SK-N-SH (cell line): ENCODE measurements around the gene COL4A3. TPM values are rescaled to one million over a fixed set of nuclear protein-coding genes. Genes with fewer than 3 reads are reported as not detected.

Source experiments
- CTCF ChIA-PET: fragments of 300-600, 350-600 bp; formaldehyde crosslinking; extraction: SDS; loops from one replicate; lab custom pipeline; 2021; lab: Yijun Ruan, JAX
- POLR2A ChIA-PET: fragments of 350-600 bp; sonication (Branson Sonifier 250); formaldehyde crosslinking; extraction: SDS; loops from one replicate; lab custom pipeline; 2020; ENCODE audit warnings: antibody characterized with exemption, inconsistent platforms; lab: Yijun Ruan, JAX
- DNase-seq: peaks from one replicate; pipeline ENCODE4 v3.0.0; 2012
- H2AFZ ChIP-seq: fragments of 200-600 bp; sonication (generic); 2 replicates; pipeline ENCODE4 v1.8.1; 2016; ENCODE audit warnings: antibody characterized with exemption, mild to moderate bottlenecking, low read depth
- H3F3A ChIP-seq: fragments of 200-600 bp; sonication (generic); replicated peaks from 2 replicates; pipeline ENCODE3; 2016; ENCODE audit warnings: antibody characterized with exemption, mild to moderate bottlenecking; ENCODE audit not compliant: insufficient read depth
- H3K27ac ChIP-seq, 2 experiments: fragments of 200-500 bp in 1 of 2; fragments of 200-600 bp in 1 of 2; sonication (Bioruptor generic) in 1 of 2; sonication (generic), shearing (Covaris generic) in 1 of 2; 2 replicates each; pipeline versions ENCODE4 v1.5.1 to v1.6.1; 2014 to 2016; ENCODE audit warnings: low read depth in 2 of 2, inconsistent platforms in 1 of 2, low read length in 1 of 2, mild to moderate bottlenecking in 1 of 2, mixed read lengths in 1 of 2
- H3K27me3 ChIP-seq: fragments of 200-600 bp; sonication (generic), shearing (Covaris generic); 2 replicates; pipeline ENCODE4 v1.6.1; 2016; ENCODE audit warnings: mixed run types; ENCODE audit not compliant: insufficient read depth
- H3K36me3 ChIP-seq, 2 experiments: fragments of 200-500 bp in 1 of 2; fragments of 200-600 bp in 1 of 2; sonication (Bioruptor generic) in 1 of 2; sonication (generic) in 1 of 2; replicated peaks in 1 of 2; 2 replicates each; pipeline versions ENCODE3 to v1.5.1; 2014 to 2016; ENCODE audit warnings: low read length in 1 of 2, mild to moderate bottlenecking in 1 of 2; ENCODE audit not compliant: insufficient read depth in 2 of 2, control insufficient read depth in 1 of 2
- H3K4me1 ChIP-seq, 2 experiments: fragments of 200-500 bp in 1 of 2; fragments of 200-600 bp in 1 of 2; sonication (Bioruptor generic) in 1 of 2; sonication (generic), shearing (Covaris generic) in 1 of 2; 2 replicates each; pipeline versions ENCODE4 v1.5.1 to v1.6.1; 2014 to 2016; ENCODE audit warnings: low read depth in 1 of 2, low read length in 1 of 2, mixed run types in 1 of 2; ENCODE audit not compliant: insufficient read depth in 2 of 2, control insufficient read depth in 1 of 2
- H3K4me2 ChIP-seq: fragments of 200-600 bp; sonication (generic), shearing (Covaris generic); 2 replicates; pipeline ENCODE4 v1.6.1; 2017; ENCODE audit warnings: mixed run types
- H3K4me3 ChIP-seq, 2 experiments: fragments of 200-500 bp in 1 of 2; fragments of 200-600 bp in 1 of 2; sonication (Bioruptor generic) in 1 of 2; sonication (generic), shearing (Covaris generic) in 1 of 2; 2 replicates each; pipeline versions ENCODE4 v1.5.1 to v1.8.1; 2014 to 2016; ENCODE audit warnings: low read depth in 2 of 2, inconsistent platforms in 1 of 2, low read length in 1 of 2, mild to moderate bottlenecking in 1 of 2, mixed read lengths in 1 of 2, moderate library complexity in 1 of 2
- H3K79me2 ChIP-seq: fragments of 200-600 bp; sonication (generic); 2 replicates; pipeline ENCODE4 v1.8.1; 2017; ENCODE audit warnings: mild to moderate bottlenecking; ENCODE audit not compliant: insufficient read depth
- H3K9ac ChIP-seq: fragments of 200-600 bp; sonication (generic); 2 replicates; pipeline ENCODE4 v1.6.1; 2017; ENCODE audit warnings: mixed run types
- H3K9me2 ChIP-seq: fragments of 200-600 bp; sonication (generic); 2 replicates; pipeline ENCODE4 v1.6.1; 2017; ENCODE audit warnings: mixed run types
- H3K9me3 ChIP-seq: fragments of 200-600 bp; sonication (generic); 2 replicates; pipeline ENCODE4 v1.6.1; 2017; ENCODE audit warnings: mixed run types, mild to moderate bottlenecking, moderate library complexity
- H4K20me1 ChIP-seq: fragments of 200-600 bp; sonication (generic); 2 replicates; pipeline ENCODE4 v1.6.1; 2017; ENCODE audit warnings: mild to moderate bottlenecking, mixed run types; ENCODE audit not compliant: insufficient read depth
- CHD2 ChIP-seq: fragments of 150-350 bp; IDR thresholded peaks from 2 replicates; pipeline ENCODE4 v1.6.1; 2018; ENCODE audit warnings: low read length; ENCODE audit not compliant: partially characterized antibody
- ELF1 ChIP-seq: IDR thresholded peaks from 2 replicates; pipeline ENCODE4 v1.4.0; 2012
- EZH2phosphoT487 ChIP-seq: fragments of 200-600 bp; sonication (generic); IDR thresholded peaks from 2 replicates; pipeline ENCODE4 v1.6.1; 2017; ENCODE audit warnings: low read depth, mixed run types, mild to moderate bottlenecking, antibody characterized with exemption, moderate library complexity, borderline replicate concordance
- FOSL2 ChIP-seq: IDR thresholded peaks from 2 replicates; pipeline ENCODE4 v1.4.0; 2012; ENCODE audit warnings: low read depth, mild to moderate bottlenecking, moderate library complexity, borderline replicate concordance
- FOXM1 ChIP-seq: IDR thresholded peaks from 2 replicates; pipeline ENCODE4 v1.4.0; 2012; ENCODE audit warnings: low read depth, mild to moderate bottlenecking
- GATA2 ChIP-seq: sonication (generic); formaldehyde crosslinking; IDR thresholded peaks from 2 replicates; pipeline ENCODE4 v1.5.0; 2020; ENCODE audit warnings: mild to moderate bottlenecking, missing genetic modification reagents
- MEF2A ChIP-seq: IDR thresholded peaks from 2 replicates; pipeline ENCODE4 v1.4.0; 2012; ENCODE audit warnings: low read depth, borderline replicate concordance
- MXI1 ChIP-seq: IDR thresholded peaks from 2 replicates; pipeline ENCODE4 v1.6.1; 2012; ENCODE audit warnings: mild to moderate bottlenecking, low read depth, low read length, improper control_type of control experiment
- NFIC ChIP-seq: IDR thresholded peaks from 2 replicates; pipeline ENCODE4 v1.4.0; 2012; ENCODE audit warnings: borderline replicate concordance
- PBX3 ChIP-seq: IDR thresholded peaks from 2 replicates; pipeline ENCODE4; 2012
- RAD21 ChIP-seq: IDR thresholded peaks from 2 replicates; pipeline ENCODE4 v1.6.1; 2012; ENCODE audit warnings: mild to moderate bottlenecking, low read length
- REST ChIP-seq: IDR thresholded peaks from 2 replicates; pipeline ENCODE4 v1.6.1; 2012; ENCODE audit warnings: mild to moderate bottlenecking, low read depth, low read length, moderate library complexity
- RFX5 ChIP-seq: IDR thresholded peaks from 2 replicates; pipeline ENCODE4 v1.6.1; 2012; ENCODE audit warnings: mild to moderate bottlenecking, improper control_type of control experiment, low read length
- SIN3A ChIP-seq: IDR thresholded peaks from 2 replicates; pipeline ENCODE4 v1.6.1; 2012; ENCODE audit warnings: low read depth, mild to moderate bottlenecking, low read length, moderate library complexity, borderline replicate concordance
- TAF1 ChIP-seq: IDR thresholded peaks from 2 replicates; pipeline ENCODE4 v1.6.1; 2012; ENCODE audit warnings: low read depth, mild to moderate bottlenecking, low read length, moderate library complexity, borderline replicate concordance
- WGBS: methylation state at CpG from one replicate; pipeline ENCODE4 v1.1.6; 2017; ENCODE audit warnings: low lambda C conversion rate; 5-methylcytosine and 5-hydroxymethylcytosine counted together
- polyA plus RNA-seq, 3 experiments: library from polyadenylated mRNA; depleted of rRNA; stranded (reverse); fragments of >200 nt; gene quantifications; 2 replicates each; pipeline ENCODE4 v1.2.3, GENCODE V29; 2012
- TF ChIP-seq, protein P1 (sequence below): IDR thresholded peaks from 2 replicates; pipeline ENCODE4 v1.4.0; 2012; ENCODE audit warnings: low read depth, borderline replicate concordance

COL4A3 gene
- polyA plus RNA-seq, 1 of the 3 experiments (the other 2 are of a cell fraction), result not detected

GRCh38 chr2:227248876-227249275, 84.5 kb downstream of the COL4A3 start:
- POLR2A ChIA-PET, result no interaction called here
- no peak overlapping the region for H2AFZ ChIP-seq

GRCh38 chr2:227252831-227253230, 88.4 kb downstream of the COL4A3 start:
- H2AFZ ChIP-seq, result no peak overlapping the region
- H3K9me2 ChIP-seq, result no peaks in the 10 kb centered on the region
- H3K4me2 ChIP-seq, result no peak overlapping the region
- H4K20me1 ChIP-seq, result no peaks in the 10 kb centered on the region
- H3K27ac ChIP-seq, result no peak overlapping the region
- H3K4me1 ChIP-seq, result no peaks in the 10 kb centered on the region
- WGBS, result 46% methylated on average over 2 of the region's 2 CpGs
- ChIA-PET POLR2A (no interaction called here), CTCF (interaction anchor here (1.1 to 4.1 kb wide), 2 partner anchors 9 to 15 kb away, joined by 4 to 37 read pairs; no protein-coding TSS in a partner anchor)
- no peaks in the 10 kb centered on the region for H3K79me2 ChIP-seq
- no peaks in the 10 kb centered on the region for H3K27me3 ChIP-seq
- H3K9ac ChIP-seq, result no peak overlapping the region
- no peak for DNase-seq
- H3K9me3 ChIP-seq, result no peaks in the 10 kb centered on the region
- no peaks in the 10 kb centered on the region for H3K36me3 ChIP-seq
- H3F3A ChIP-seq, result no peaks in the 10 kb centered on the region
- no peak overlapping the region for H3K4me3 ChIP-seq
- TF ChIP-seq PBX3 (no peak), SIN3A (no peak), CHD2 (no peak), GATA2 (CRISPR knock-in tag) (no peak), FOSL2 (no peak), RAD21 (no peak), MEF2A (no peak), EZH2phosphoT487 (no peak), MXI1 (no peak), TAF1 (no peak), FOXM1 (no peak)
- TF ChIP-seq, protein P1, sequence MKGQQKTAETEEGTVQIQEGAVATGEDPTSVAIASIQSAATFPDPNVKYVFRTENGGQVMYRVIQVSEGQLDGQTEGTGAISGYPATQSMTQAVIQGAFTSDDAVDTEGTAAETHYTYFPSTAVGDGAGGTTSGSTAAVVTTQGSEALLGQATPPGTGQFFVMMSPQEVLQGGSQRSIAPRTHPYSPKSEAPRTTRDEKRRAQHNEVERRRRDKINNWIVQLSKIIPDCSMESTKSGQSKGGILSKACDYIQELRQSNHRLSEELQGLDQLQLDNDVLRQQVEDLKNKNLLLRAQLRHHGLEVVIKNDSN, result no peak

More at GRCh38 chr2:227248876-227249275, 84.5 kb downstream of the COL4A3 start:
- no peaks in the 10 kb centered on the region for H3K4me1 ChIP-seq
- no peaks in the 10 kb centered on the region for H3K9me3 ChIP-seq
- no peak overlapping the region for H3K4me3 ChIP-seq
- TF ChIP-seq SIN3A, result no peak
- no peak for TF ChIP-seq CHD2
- TF ChIP-seq NFIC, result no peak
- TF ChIP-seq, protein P1, result no peak
- no peak for TF ChIP-seq MEF2A
- TF ChIP-seq RFX5, result no peak
- TF ChIP-seq EZH2phosphoT487, result no peak
- no peak for TF ChIP-seq REST
- no peak for TF ChIP-seq ELF1
- no peak overlapping the region for H3K4me2 ChIP-seq
- no peaks in the 10 kb centered on the region for H3F3A ChIP-seq
- CTCF ChIA-PET, result interaction anchor here (1.6 to 3.6 kb wide), 2 partner anchors 9 to 11 kb away, joined by 4 to 15 read pairs; no protein-coding TSS in a partner anchor
- no peaks in the 10 kb centered on the region for H3K27me3 ChIP-seq
- no peaks in the 10 kb centered on the region for H3K79me2 ChIP-seq
- DNase-seq, result no peak
- H3K36me3 ChIP-seq, result no peaks in the 10 kb centered on the region
- no peaks in the 10 kb centered on the region for H4K20me1 ChIP-seq
- no peak overlapping the region for H3K9ac ChIP-seq
- no peak overlapping the region for H3K27ac ChIP-seq
- H3K9me2 ChIP-seq, result no peaks in the 10 kb centered on the region
- 41% methylated on average over 2 of the region's 2 CpGs for WGBS
